H1 (cell line): Measurements from ENCODE around the gene GULP1. TPM values are rescaled to one million over a fixed set of nuclear protein-coding genes. Genes with fewer than 3 reads are reported as not detected.

ENCODE experiments used
- CTCF ChIA-PET: fragments of 300-600 bp; sonication (Branson Sonifier 250); formaldehyde crosslinking; loops from one replicate; lab custom pipeline; 2021; ENCODE audit not compliant: partially characterized antibody; lab: Charles Lee
- POLR2A ChIA-PET: fragments of 300-600 bp; sonication (Branson Sonifier 250); formaldehyde crosslinking; loops from one replicate; lab custom pipeline; 2021; ENCODE audit warnings: inconsistent platforms; ENCODE audit not compliant: partially characterized antibody; lab: Charles Lee
- DNase-seq, 2 experiments: peaks; one replicate each; pipeline versions ENCODE4 v3.0.0 to v3.0.0-alpha.2; 2010 to 2022; ENCODE audit warnings: low spot score in 2 of 2, low read depth in 1 of 2, mixed read lengths in 1 of 2
- FAIRE-seq: peaks from 2 replicates; lab custom pipeline; 2011; peaks lifted over from hg19 to GRCh38; lab: Jason Lieb, UNC
- H2AFZ ChIP-seq: 2 replicates; pipeline ENCODE4 v1.8.1; 2012; ENCODE audit warnings: low read length, inconsistent platforms
- H2AK5ac ChIP-seq: 2 replicates; pipeline ENCODE4 v1.6.1; 2013; ENCODE audit warnings: low read depth, low read length
- H2BK120ac ChIP-seq: replicated peaks from 2 replicates; pipeline ENCODE3; 2013; ENCODE audit warnings: low read depth, low read length, inconsistent platforms
- H2BK12ac ChIP-seq: 2 replicates; pipeline ENCODE4 v1.6.1; 2013; ENCODE audit warnings: low read depth, low read length
- H2BK15ac ChIP-seq: 2 replicates; pipeline ENCODE4 v1.6.1; 2013; ENCODE audit warnings: low read length
- H2BK20ac ChIP-seq: 2 replicates; pipeline ENCODE4 v1.6.1; 2013; ENCODE audit warnings: low read length
- H2BK5ac ChIP-seq: 2 replicates; pipeline ENCODE4 v1.6.1; 2013; ENCODE audit warnings: low read depth, low read length
- H3K14ac ChIP-seq: 2 replicates; pipeline ENCODE4 v1.6.1; 2013; ENCODE audit warnings: inconsistent platforms; ENCODE audit not compliant: insufficient read length
- H3K18ac ChIP-seq: 2 replicates; pipeline ENCODE4 v1.6.1; 2013; ENCODE audit warnings: low read length; ENCODE audit errors: extremely low read depth
- H3K23ac ChIP-seq: 2 replicates; pipeline ENCODE4 v1.6.1; 2013; ENCODE audit warnings: inconsistent platforms; ENCODE audit not compliant: insufficient read length
- H3K23me2 ChIP-seq: 2 replicates; pipeline ENCODE4 v1.6.1; 2013; ENCODE audit warnings: low read depth, low read length
- H3K27ac ChIP-seq: 2 replicates; pipeline ENCODE4 v1.6.1; 2011; ENCODE audit warnings: low read depth, low read length, inconsistent platforms
- H3K27me3 ChIP-seq, 4 experiments: replicated peaks in 1 of 4; 1 replicate in 1 of 4; 2 replicates in 3 of 4; pipeline versions ENCODE4 v1.6.1 to v1.8.1; 2011 to 2013; ENCODE audit warnings: low read length in 3 of 4, mild to moderate bottlenecking in 3 of 4, inconsistent platforms in 2 of 4, mixed read lengths in 2 of 4, moderate library complexity in 1 of 4; ENCODE audit not compliant: control insufficient read depth in 3 of 4, insufficient read depth in 3 of 4; ENCODE audit errors: extremely low read depth in 1 of 4
- H3K36me3 ChIP-seq, 4 experiments: 2 replicates each; pipeline versions ENCODE4 v1.6.1 to v1.8.1; 2011 to 2013; ENCODE audit warnings: mild to moderate bottlenecking in 4 of 4, low read length in 3 of 4, moderate library complexity in 2 of 4, control low read depth in 1 of 4, inconsistent platforms in 1 of 4; ENCODE audit not compliant: insufficient read depth in 4 of 4, control insufficient read depth in 2 of 4
- H3K4ac ChIP-seq: replicated peaks from 2 replicates; pipeline ENCODE3; 2013; ENCODE audit warnings: low read length, low read depth, mixed read lengths, inconsistent platforms; ENCODE audit not compliant: insufficient read length
- H3K4me1 ChIP-seq, 4 experiments: replicated peaks in 1 of 4; 1 replicate in 1 of 4; 2 replicates in 3 of 4; pipeline versions ENCODE4 v1.6.1 to v1.8.1; 2011 to 2013; ENCODE audit warnings: low read length in 3 of 4, inconsistent platforms in 2 of 4, mixed read lengths in 1 of 4; ENCODE audit not compliant: insufficient read depth in 4 of 4, control insufficient read depth in 3 of 4
- H3K4me2 ChIP-seq, 2 experiments: 2 replicates each; pipeline versions ENCODE4 v1.6.1 to v1.8.1; 2011 to 2013; ENCODE audit warnings: low read depth in 2 of 2, low read length in 2 of 2, control low read depth in 1 of 2, inconsistent platforms in 1 of 2, mild to moderate bottlenecking in 1 of 2; ENCODE audit not compliant: insufficient read depth in 1 of 2
- H3K4me3 ChIP-seq, 4 experiments: fragments of 200-600, 300-600 bp in 1 of 4; sonication (generic), shearing (Covaris generic), sonication (Bioruptor Twin) in 1 of 4; 2 replicates each; pipeline versions ENCODE4 v1.5.1 to v1.8.1; 2011 to 2016; ENCODE audit warnings: low read length in 4 of 4, low read depth in 3 of 4, control low read depth in 2 of 4, inconsistent platforms in 2 of 4, mild to moderate bottlenecking in 2 of 4, mixed read lengths in 1 of 4, moderate library complexity in 1 of 4; ENCODE audit not compliant: insufficient read depth in 2 of 4; ENCODE audit errors: extremely low read depth in 1 of 4
- H3K56ac ChIP-seq: replicated peaks from 2 replicates; pipeline ENCODE3; 2013; ENCODE audit warnings: low read depth, mild to moderate bottlenecking, mixed read lengths, low read length, inconsistent platforms; ENCODE audit not compliant: insufficient read length
- H3K79me1 ChIP-seq: 2 replicates; pipeline ENCODE4 v1.6.1; 2013; ENCODE audit warnings: low read depth, low read length, control low read depth
- H3K79me2 ChIP-seq, 2 experiments: 2 replicates each; pipeline versions ENCODE4 v1.6.1 to v1.8.1; 2012 to 2013; ENCODE audit warnings: low read length in 2 of 2, mild to moderate bottlenecking in 2 of 2, inconsistent platforms in 1 of 2; ENCODE audit not compliant: insufficient read depth in 2 of 2, control insufficient read depth in 1 of 2
- H3K9ac ChIP-seq, 4 experiments: replicated peaks in 1 of 4; 1 replicate in 1 of 4; 2 replicates in 3 of 4; pipeline versions ENCODE4 v1.6.1 to v1.8.1; 2011 to 2013; ENCODE audit warnings: low read depth in 3 of 4, low read length in 3 of 4, control low read depth in 2 of 4, mild to moderate bottlenecking in 2 of 4, moderate library complexity in 2 of 4, inconsistent platforms in 1 of 4; ENCODE audit errors: extremely low read depth in 1 of 4
- H3K9me3 ChIP-seq, 2 experiments: 2 replicates each; pipeline versions ENCODE4 v1.6.1 to v1.8.1; 2012 to 2013; ENCODE audit warnings: mild to moderate bottlenecking in 2 of 2, moderate library complexity in 2 of 2, control low read depth in 1 of 2, inconsistent platforms in 1 of 2, low read depth in 1 of 2, low read length in 1 of 2, mixed read lengths in 1 of 2; ENCODE audit not compliant: insufficient read depth in 2 of 2
- H4K20me1 ChIP-seq, 2 experiments: replicated peaks in 1 of 2; 2 replicates each; pipeline versions ENCODE3 to v1.8.1; 2011 to 2013; ENCODE audit warnings: inconsistent platforms in 2 of 2, low read length in 2 of 2, mild to moderate bottlenecking in 1 of 2; ENCODE audit not compliant: insufficient read depth in 2 of 2, control insufficient read depth in 1 of 2
- H4K5ac ChIP-seq: 2 replicates; pipeline ENCODE4 v1.6.1; 2013; ENCODE audit warnings: low read length, low read depth, mixed read lengths, inconsistent platforms; ENCODE audit not compliant: insufficient read length
- H4K8ac ChIP-seq: 2 replicates; pipeline ENCODE4 v1.8.0; 2013; ENCODE audit warnings: mild to moderate bottlenecking, moderate library complexity, low read length, inconsistent platforms; ENCODE audit not compliant: insufficient read depth; ENCODE audit errors: extremely low read depth
- H4K91ac ChIP-seq: replicated peaks from 2 replicates; pipeline ENCODE3; 2013; ENCODE audit warnings: low read length, mixed read lengths, inconsistent platforms; ENCODE audit not compliant: insufficient read length
- CBX8 ChIP-seq: fragments of 300-800, 300-1000 bp; sonication (generic); IDR thresholded peaks from 2 replicates; pipeline ENCODE4 v1.7.1; 2016; ENCODE audit warnings: low read depth, low read length, borderline replicate concordance
- FOSL1 ChIP-seq: IDR thresholded peaks from 2 replicates; pipeline ENCODE4 v1.6.1; 2011; ENCODE audit warnings: mild to moderate bottlenecking, low read depth, low read length, moderate library complexity; ENCODE audit not compliant: insufficient read depth
- HDAC2 ChIP-seq, 2 experiments: fragments of 300-600 bp in 1 of 2; sonication (generic) in 1 of 2; IDR thresholded peaks; 2 replicates each; pipeline ENCODE4 v1.6.1; 2011 to 2012; ENCODE audit warnings: low read depth in 2 of 2, low read length in 2 of 2, mild to moderate bottlenecking in 2 of 2, moderate library complexity in 2 of 2, borderline replicate concordance in 1 of 2, inconsistent platforms in 1 of 2
- NANOG ChIP-seq: IDR thresholded peaks from 2 replicates; pipeline ENCODE4 v1.6.1; 2011; ENCODE audit warnings: low read length, low read depth, mild to moderate bottlenecking, inconsistent platforms; ENCODE audit not compliant: insufficient read depth, poor library complexity, severe bottlenecking
- SIN3A ChIP-seq, 2 experiments: IDR thresholded peaks in 1 of 2; conservative IDR thresholded peaks in 1 of 2; 2 replicates each; pipeline ENCODE4 v1.6.1; 2011 to 2012; ENCODE audit warnings: low read length in 2 of 2, improper control_type of control experiment in 1 of 2, low read depth in 1 of 2, mild to moderate bottlenecking in 1 of 2
- SP2 ChIP-seq: IDR thresholded peaks from 2 replicates; pipeline ENCODE4 v1.6.1; 2012; ENCODE audit warnings: mild to moderate bottlenecking, low read length, inconsistent platforms
- TAF1 ChIP-seq: IDR thresholded peaks from 2 replicates; pipeline ENCODE4 v1.6.1; 2011; ENCODE audit warnings: mild to moderate bottlenecking, low read depth, low read length
- WGBS, 2 experiments: shearing (Covaris generic) in 1 of 2; methylation state at CpG; one replicate each; pipeline versions ENCODE4 v1.1.6 to v1.1.7; 2013 to 2015; ENCODE audit warnings: low lambda C conversion rate in 2 of 2, mixed read lengths in 2 of 2, inconsistent platforms in 1 of 2, low coverage in 1 of 2, missing lambda C conversion rate in 1 of 2; ENCODE audit not compliant: insufficient replicate concordance in 2 of 2, insufficient coverage in 1 of 2, insufficient read length in 1 of 2; ENCODE audit errors: extremely low coverage in 1 of 2, missing lambda C conversion rate in 1 of 2; 5-methylcytosine and 5-hydroxymethylcytosine counted together
- polyA plus RNA-seq, 7 experiments: library from polyadenylated mRNA; depleted of rRNA in 3 of 7; stranded (reverse) in 5 of 7; unstranded in 2 of 7; fragments of >200 nt in 5 of 7; fragments of 200-250 nt in 2 of 7; gene quantifications; 1 replicate in 5 of 7; 2 replicates in 1 of 7; 4 replicates in 1 of 7; pipeline versions ENCODE4 v1.2.1 to v1.2.3, GENCODE V29; 2011 to 2013; ENCODE audit warnings: missing spikeins in 2 of 7, mixed read lengths in 2 of 7
- total RNA-seq: library from RNA; stranded (reverse); fragmentation: NEBNext Ultra II Directional; extraction: Animal tissue kit (Norgen Biotek cat#: 25700); gene quantifications from 2 replicates; pipeline ENCODE4 v1.2.1, GENCODE V29; 2021

Gene GULP1
- total and polyA plus RNA-seq, 2 of the 8 experiments (the other 6 are each of a cell fraction or from before 2014, with no cell fraction given), result 69.7 to 139 TPM

DNA sequence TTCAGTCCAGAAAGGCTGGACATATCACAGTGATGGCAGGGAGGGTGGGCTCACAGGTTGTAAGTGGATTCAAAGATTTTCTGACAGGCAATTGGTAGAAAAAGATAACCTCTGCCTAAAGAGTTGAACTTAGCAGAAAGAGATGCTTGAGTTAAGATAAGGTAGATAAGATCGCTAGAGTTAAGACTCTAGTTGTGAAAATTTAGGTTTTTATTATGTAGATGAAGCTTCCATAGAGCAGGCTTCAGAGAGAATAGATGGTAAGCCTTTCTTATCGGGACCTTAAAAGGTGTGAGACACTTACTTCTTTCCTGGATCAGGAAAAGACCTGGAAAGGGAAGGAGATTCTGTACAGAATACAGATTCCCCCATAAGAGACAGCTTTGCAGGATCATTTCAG, 134.4 kb downstream of the GULP1 start:
- H4K5ac ChIP-seq, result no peak overlapping the region
- no peak overlapping the region for H3K9ac ChIP-seq
- no peak overlapping the region for H3K18ac ChIP-seq
- no peak overlapping the region for H2BK120ac ChIP-seq
- no peak overlapping the region for H2BK5ac ChIP-seq
- H4K20me1 ChIP-seq, result peaks cover 0 to 4% of the 10 kb centered on the region in 2 experiments
- H2BK15ac ChIP-seq, result no peak overlapping the region
- H3K14ac ChIP-seq, result no peak overlapping the region
- no peak overlapping the region for H4K91ac ChIP-seq
- DNase-seq (no peak), FAIRE-seq (no peak)
- peaks cover 0 to 91% of the 10 kb centered on the region in 2 experiments; a peak in 2 of 4 replicates for H3K79me2 ChIP-seq
- no peak overlapping the region for H2AK5ac ChIP-seq
- no peaks in the 10 kb centered on the region for H3K27me3 ChIP-seq
- ChIA-PET CTCF (interaction anchor here (0.9 to 2.4 kb wide), 6 partner anchors 9 to 88 kb away, joined by 3 to 8 read pairs (median 4); no protein-coding TSS in a partner anchor), POLR2A (no interaction called here)
- H3K27ac ChIP-seq, result no peak overlapping the region
- peaks cover 0 to 3% (median 0%) of the 10 kb centered on the region in 4 experiments; a peak in 2 of 7 replicates for H3K4me1 ChIP-seq
- no peak overlapping the region for H2BK12ac ChIP-seq
- H3K4me3 ChIP-seq, result no peak overlapping the region
- no peaks in the 10 kb centered on the region; a peak in 1 of 8 replicates for H3K36me3 ChIP-seq
- H3K9me3 ChIP-seq, result no peaks in the 10 kb centered on the region
- no peak overlapping the region; a peak in 1 of 4 replicates for H3K4me2 ChIP-seq
- TF ChIP-seq SIN3A (conservative IDR thresholded peaks at IDR 0.05 in 1 of 2, IDR thresholded peaks at IDR 0.05 in 1 of 2; ENCODE audit: low read depth in 1 of 2, low read length in 2 of 2) (no peak), SP2 (no peak), TAF1 (no peak), FOSL1 (no peak), CBX8 (no peak), NANOG (no peak), HDAC2 (IDR thresholded peaks at IDR 0.05; ENCODE audit: borderline replicate concordance in 1 of 2, low read depth in 2 of 2, low read length in 2 of 2) (no peak)
- peaks cover 5% of the 10 kb centered on the region for H3K79me1 ChIP-seq
- no peaks in the 10 kb centered on the region for H3K23me2 ChIP-seq
- H3K4ac ChIP-seq, result no peak overlapping the region
- 13% methylated on average over 2 of the region's 2 CpGs; no CpG with 5 or more reads in 1 of the 2 experiments for WGBS, 2 experiments
- H3K23ac ChIP-seq, result no peak overlapping the region
- no peak overlapping the region for H3K56ac ChIP-seq
- no peak overlapping the region for H4K8ac ChIP-seq
- H2BK20ac ChIP-seq, result no peak overlapping the region
- H2AFZ ChIP-seq, result no peak overlapping the region
